GM21717 (cell line): ENCODE data around the gene GALNT9.

Source experiments
- ATAC-seq: cut with Tn5 transposase; IDR thresholded peaks from one replicate; pipeline ENCODE4 v1.9.1; 2021; ENCODE audit warnings: mild to moderate bottlenecking, moderate library complexity; ENCODE audit not compliant: unreplicated experiment

GALNT9 gene

GRCh38 chr12:132187646-132188450, 141.5 kb downstream of the GALNT9 start:
- no peak for ATAC-seq

- no peak for ATAC-seq
These were observed 142.3 kb downstream of the GALNT9 start for GRCh38 chr12:132186857-132187620.

GRCh38 chr12:132186208-132186856, 143.1 kb downstream of the GALNT9 start:
- ATAC-seq = no peak

- no peak for ATAC-seq
These were observed 143.7 kb downstream of the GALNT9 start for GRCh38 chr12:132185705-132186104.

GRCh38 chr12:132182711-132183365, 146.6 kb downstream of the GALNT9 start:
- no peak for ATAC-seq

- ATAC-seq = no peak
These were observed 147.1 kb downstream of the GALNT9 start for GRCh38 chr12:132182206-132182710.

- ATAC-seq = no peak
These were observed 147.7 kb downstream of the GALNT9 start for GRCh38 chr12:132181570-132182200.

GRCh38 chr12:132180648-132181546, 148.5 kb downstream of the GALNT9 start:
- no peak for ATAC-seq

GRCh38 chr12:132179431-132180362, 149.7 kb downstream of the GALNT9 start:
- no peak for ATAC-seq

GRCh38 chr12:132178801-132179401, 150.5 kb downstream of the GALNT9 start:
- ATAC-seq = no peak

- no peak for ATAC-seq
These were observed 151.1 kb downstream of the GALNT9 start for GRCh38 chr12:132178316-132178715.

GRCh38 chr12:132176920-132177551, 152.4 kb downstream of the GALNT9 start:
- ATAC-seq = no peak

GRCh38 chr12:132176385-132176919, 152.9 kb downstream of the GALNT9 start:
- ATAC-seq = no peak

GRCh38 chr12:132175496-132176384, 153.6 kb downstream of the GALNT9 start:
- no peak for ATAC-seq

GRCh38 chr12:132174839-132175490, 154.4 kb downstream of the GALNT9 start:
- no peak for ATAC-seq
